Breast epithelium (tissue), 3 donors: Measurements from ENCODE around the gene ALDOB.

Source experiments
- POLR2A ChIP-seq: fragments of 450-650 bp; IDR thresholded peaks from one replicate; pipeline ENCODE4 v1.6.1; 2016; ENCODE audit warnings: antibody characterized with exemption, mild to moderate bottlenecking, moderate library complexity
- POLR2AphosphoS5 ChIP-seq, 3 donors: sonication (generic); formaldehyde crosslinking; IDR thresholded peaks; one replicate each; pipeline ENCODE4 v1.6.1; 2017; ENCODE audit warnings: antibody characterized with exemption in 3 of 3

- TF ChIP-seq POLR2AphosphoS5 (IDR thresholded peaks at IDR 0.05) (no peak), POLR2A (no peak)
Observed at GRCh38 chr9:101448680-101449070, 13.1 kb upstream of the ALDOB start.
